Osteocyte (in vitro differentiated cells): Measurements from ENCODE around the gene RNF215. TPM values are rescaled to one million over a fixed set of nuclear protein-coding genes. Genes with fewer than 3 reads are reported as not detected.

Source experiments
- DNase-seq: peaks from one replicate; pipeline ENCODE4 v3.0.0; 2021; ENCODE audit warnings: mixed read lengths; ENCODE audit not compliant: unreplicated experiment; ENCODE audit errors: extremely low spot score
- H3K27ac Mint-ChIP-seq: one replicate; pipeline ENCODE4 v1.8.0; 2021; ENCODE audit warnings: mild to moderate bottlenecking, mixed read lengths; ENCODE audit not compliant: unreplicated experiment
- H3K27me3 Mint-ChIP-seq: one replicate; pipeline ENCODE4 v1.8.0; 2021; ENCODE audit warnings: mixed read lengths; ENCODE audit not compliant: unreplicated experiment
- H3K36me3 Mint-ChIP-seq: one replicate; pipeline ENCODE4 v1.8.0; 2021; ENCODE audit warnings: mixed read lengths; ENCODE audit not compliant: unreplicated experiment
- H3K4me1 Mint-ChIP-seq: one replicate; pipeline ENCODE4 v1.8.0; 2021; ENCODE audit warnings: mixed read lengths; ENCODE audit not compliant: unreplicated experiment
- H3K4me3 Mint-ChIP-seq: one replicate; pipeline ENCODE4 v1.8.0; 2021; ENCODE audit warnings: mild to moderate bottlenecking, moderate library complexity, mixed read lengths; ENCODE audit not compliant: unreplicated experiment
- H3K9me3 Mint-ChIP-seq: one replicate; pipeline ENCODE4 v1.8.0; 2021; ENCODE audit warnings: mixed read lengths; ENCODE audit not compliant: unreplicated experiment
- CTCF ChIP-seq: fragments of 200-600 bp; sonication (generic); IDR thresholded peaks from 2 replicates; pipeline ENCODE4 v1.5.0; 2021; ENCODE audit warnings: antibody characterized with exemption, mild to moderate bottlenecking, moderate library complexity
- total RNA-seq: library from RNA; stranded (reverse); gene quantifications from 2 replicates; pipeline ENCODE4 v1.2.1, GENCODE V29; 2021

RNF215 gene
- total RNA-seq, 1 donor from 2014 or later = 36.6 TPM

GRCh38 chr22:30424534-30425326, 37.5 kb upstream of the RNF215 start:
- H3K9me3 Mint-ChIP-seq = no peaks in the 10 kb centered on the region
- peak overlapping the region; percentile 86 for H3K4me3 Mint-ChIP-seq
- H3K27ac Mint-ChIP-seq = peak overlapping the region; percentile 94
- H3K4me1 Mint-ChIP-seq = peaks cover 51% of the 10 kb centered on the region
- TF ChIP-seq CTCF = no peak
- H3K36me3 Mint-ChIP-seq = no peaks in the 10 kb centered on the region
- no peak for DNase-seq
- no peaks in the 10 kb centered on the region for H3K27me3 Mint-ChIP-seq

GRCh38 chr22:30423959-30424533, 36.8 kb upstream of the RNF215 start:
- Mint-ChIP-seq H3K9me3 (no peaks in the 10 kb centered on the region), H3K27me3 (no peaks in the 10 kb centered on the region), H3K4me3 (peak overlapping the region; percentile 86), H3K36me3 (peaks cover 3% of the 10 kb centered on the region), H3K27ac (peak overlapping the region; percentile 94), H3K4me1 (peaks cover 51% of the 10 kb centered on the region)
- no peak for TF ChIP-seq CTCF
- DNase-seq = peak; percentile 99

GRCh38 chr22:30423301-30423958, 36.2 kb upstream of the RNF215 start:
- peak; percentile 87 for DNase-seq
- Mint-ChIP-seq H3K4me1 (peaks cover 51% of the 10 kb centered on the region), H3K27ac (peak overlapping the region; percentile 94), H3K9me3 (no peaks in the 10 kb centered on the region), H3K27me3 (no peaks in the 10 kb centered on the region), H3K36me3 (peaks cover 7% of the 10 kb centered on the region), H3K4me3 (peak overlapping the region; percentile 86)
- TF ChIP-seq CTCF = peak; percentile 20

- Mint-ChIP-seq H3K9me3 (no peaks in the 10 kb centered on the region), H3K27ac (peak overlapping the region; percentile 94), H3K27me3 (no peaks in the 10 kb centered on the region), H3K4me1 (peaks cover 51% of the 10 kb centered on the region), H3K4me3 (peak overlapping the region; percentile 86), H3K36me3 (peaks cover 11% of the 10 kb centered on the region)
- TF ChIP-seq CTCF = no peak
- peak; percentile 85 for DNase-seq
These were observed 35.5 kb upstream of the RNF215 start for GRCh38 chr22:30422481-30423300.
